HG03378 (cell line): ENCODE measurements around the gene FHIT.
A peak's percentile ranks its signal among the peaks of the same experiment; 100 is the strongest.
"Not testable (repeated sequence)": the region's sequence is repeated elsewhere in the genome, so short reads cannot be mapped to it uniquely, and the experiment has no call there.

ENCODE experiments used
- ATAC-seq: cut with Tn5 transposase; IDR thresholded peaks from one replicate; pipeline ENCODE4 v1.9.1; 2021; ENCODE audit warnings: mild to moderate bottlenecking, moderate library complexity; ENCODE audit not compliant: unreplicated experiment

The FHIT gene

GRCh38 chr3:61227799-61228198 lies 23.5 kb downstream of the FHIT start:
- no peak for ATAC-seq

GRCh38 chr3:61226166-61226686 lies 25.0 kb downstream of the FHIT start:
- no peak for ATAC-seq

GRCh38 chr3:61224823-61225222 lies 26.4 kb downstream of the FHIT start:
- ATAC-seq = no peak

GRCh38 chr3:61223451-61223850 lies 27.8 kb downstream of the FHIT start:
- no peak for ATAC-seq

- ATAC-seq = no peak
These were observed 28.8 kb downstream of the FHIT start for GRCh38 chr3:61222467-61222866.

GRCh38 chr3:61221759-61222362 lies 29.4 kb downstream of the FHIT start:
- no peak for ATAC-seq

GRCh38 chr3:61218504-61218903 lies 32.7 kb downstream of the FHIT start:
- ATAC-seq = no peak

- ATAC-seq = not testable (repeated sequence)
These were observed 35.1 kb downstream of the FHIT start for GRCh38 chr3:61216171-61216570.

GRCh38 chr3:61202086-61202485 lies 49.2 kb downstream of the FHIT start:
- ATAC-seq = no peak

GRCh38 chr3:61201071-61201470 lies 50.2 kb downstream of the FHIT start:
- no peak for ATAC-seq

- no peak for ATAC-seq
These were observed 51.0 kb downstream of the FHIT start for GRCh38 chr3:61200270-61200669.

- no peak for ATAC-seq
These were observed 51.4 kb downstream of the FHIT start for GRCh38 chr3:61199843-61200242.

GRCh38 chr3:61194892-61195538 lies 56.2 kb downstream of the FHIT start:
- no peak for ATAC-seq

GRCh38 chr3:61192222-61192621 lies 59.0 kb downstream of the FHIT start:
- ATAC-seq = no peak

- not testable (repeated sequence) for ATAC-seq
These were observed 61.0 kb downstream of the FHIT start for GRCh38 chr3:61190205-61190604.

GRCh38 chr3:61186030-61186429 lies 65.2 kb downstream of the FHIT start:
- no peak for ATAC-seq

GRCh38 chr3:61184956-61185355 lies 66.3 kb downstream of the FHIT start:
- ATAC-seq = no peak

- ATAC-seq = peak; percentile 56
These were observed 68.6 kb downstream of the FHIT start for GRCh38 chr3:61182662-61183061.

GRCh38 chr3:61181874-61182273 lies 69.4 kb downstream of the FHIT start:
- ATAC-seq = peak; percentile 98

- no peak for ATAC-seq
These were observed 71.0 kb downstream of the FHIT start for GRCh38 chr3:61180206-61180605.

GRCh38 chr3:61178167-61178566 lies 73.1 kb downstream of the FHIT start:
- ATAC-seq = no peak

- ATAC-seq = no peak
These were observed 73.8 kb downstream of the FHIT start for GRCh38 chr3:61177450-61177849.

- ATAC-seq = no peak
These were observed 77.6 kb downstream of the FHIT start for GRCh38 chr3:61173676-61174075.
